Neural cell (in vitro differentiated cells): ENCODE results near the gene EIF2D. TPM values are rescaled to one million over a fixed set of nuclear protein-coding genes. Genes with fewer than 3 reads are reported as not detected.

Experiments used
- H2AFZ ChIP-seq: fragments of 200-600, 300-800 bp; sonication (generic), shearing (Covaris generic); 2 replicates; pipeline ENCODE4 v1.6.0; 2014; ENCODE audit warnings: low read depth, mild to moderate bottlenecking, antibody characterized with exemption, low read length, moderate library complexity
- H3F3A ChIP-seq: fragments of 200-600 bp; shearing (Covaris generic); 2 replicates; pipeline ENCODE4 v1.6.1; 2016; ENCODE audit warnings: mild to moderate bottlenecking, moderate library complexity, mixed read lengths, antibody characterized with exemption, low read length; ENCODE audit not compliant: insufficient read depth, poor library complexity, severe bottlenecking
- H3K27ac ChIP-seq: fragments of 200-600, 300-800 bp; sonication (generic), shearing (Covaris generic); 2 replicates; pipeline ENCODE4 v1.5.1; 2014; ENCODE audit warnings: mild to moderate bottlenecking, low read length, moderate library complexity
- H3K27me3 ChIP-seq: fragments of 300-800, 200-600 bp; sonication (generic), shearing (Covaris generic); 2 replicates; pipeline ENCODE4 v1.6.0; 2014; ENCODE audit warnings: mild to moderate bottlenecking, low read depth, low read length, moderate library complexity; ENCODE audit not compliant: insufficient read depth
- H3K36me3 ChIP-seq: fragments of 300-800, 200-600 bp; sonication (generic), shearing (Covaris generic); 2 replicates; pipeline ENCODE4 v1.5.1; 2014; ENCODE audit warnings: mild to moderate bottlenecking, antibody characterized with exemption, low read length, moderate library complexity; ENCODE audit not compliant: insufficient read depth
- H3K4me2 ChIP-seq: fragments of 300-800, 200-600 bp; sonication (generic), shearing (Covaris generic); 2 replicates; pipeline ENCODE4 v1.6.0; 2014; ENCODE audit warnings: mild to moderate bottlenecking, low read length
- H3K4me3 ChIP-seq: fragments of 300-800, 200-600 bp; sonication (generic), shearing (Covaris generic); 2 replicates; pipeline ENCODE4 v1.5.1; 2014; ENCODE audit warnings: mild to moderate bottlenecking, low read length, moderate library complexity
- H3K79me2 ChIP-seq: fragments of 200-600 bp; shearing (Covaris generic); replicated peaks from 2 replicates; pipeline ENCODE4 v1.6.0; 2014; ENCODE audit warnings: mild to moderate bottlenecking, low read length, moderate library complexity; ENCODE audit not compliant: insufficient read depth
- H3K9ac ChIP-seq: fragments of 300-800, 200-600 bp; sonication (generic), shearing (Covaris generic); 2 replicates; pipeline ENCODE4 v1.6.1; 2016; ENCODE audit warnings: mild to moderate bottlenecking, low read length, mixed read lengths
- H3K9me2 ChIP-seq: fragments of 200-600 bp; shearing (Covaris generic); 2 replicates; pipeline ENCODE4 v1.6.1; 2016; ENCODE audit warnings: mild to moderate bottlenecking, low read length, mixed read lengths; ENCODE audit not compliant: insufficient read depth
- H3K9me3 ChIP-seq: fragments of 200-600, 300-800 bp; sonication (generic), shearing (Covaris generic); 2 replicates; pipeline ENCODE4 v1.6.1; 2016; ENCODE audit warnings: mild to moderate bottlenecking, mixed run types, low read length, moderate library complexity, mixed read lengths
- H4K20me1 ChIP-seq: fragments of 200-600 bp; shearing (Covaris generic); 2 replicates; pipeline ENCODE4 v1.6.1; 2016; ENCODE audit warnings: mild to moderate bottlenecking, mixed run types; ENCODE audit not compliant: insufficient read depth
- EP300 ChIP-seq: fragments of 450-650 bp; conservative IDR thresholded peaks from 2 replicates; pipeline ENCODE4 v1.6.1; 2014; ENCODE audit warnings: antibody characterized with exemption, mild to moderate bottlenecking, moderate library complexity; ENCODE audit not compliant: poor library complexity, severe bottlenecking
- EZH2 ChIP-seq: fragments of 200-600, 300-800 bp; shearing (Covaris generic), sonication (generic); IDR thresholded peaks from 2 replicates; pipeline ENCODE4 v1.6.1; 2014; ENCODE audit warnings: antibody characterized with exemption, low read length, borderline replicate concordance, mild to moderate bottlenecking; ENCODE audit not compliant: insufficient read depth, poor library complexity, severe bottlenecking
- MXI1 ChIP-seq: fragments of 450-650 bp; conservative IDR thresholded peaks from 2 replicates; pipeline ENCODE4 v1.6.1; 2014; ENCODE audit warnings: antibody characterized with exemption, mild to moderate bottlenecking; ENCODE audit not compliant: poor library complexity, severe bottlenecking
- POLR2AphosphoS5 ChIP-seq: IDR thresholded peaks from 2 replicates; pipeline ENCODE4 v1.6.1; 2012
- RAD21 ChIP-seq: fragments of 450-650 bp; conservative IDR thresholded peaks from 2 replicates; pipeline ENCODE4 v1.6.1; 2014; ENCODE audit warnings: antibody characterized with exemption, mild to moderate bottlenecking, moderate library complexity
- SMC3 ChIP-seq: fragments of 450-650 bp; conservative IDR thresholded peaks from 2 replicates; pipeline ENCODE4 v1.6.1; 2014; ENCODE audit warnings: antibody characterized with exemption, mild to moderate bottlenecking, moderate library complexity; ENCODE audit not compliant: poor library complexity
- TAF1 ChIP-seq: IDR thresholded peaks from 2 replicates; pipeline ENCODE4 v1.6.1; 2012; ENCODE audit warnings: low read depth
- polyA plus RNA-seq: library from polyadenylated mRNA; depleted of rRNA; stranded (reverse); fragments of >200 nt; gene quantifications from 2 replicates; pipeline ENCODE4 v1.2.3, GENCODE V29; 2014
- TF ChIP-seq, protein P1 (sequence below): fragments of 450-650 bp; IDR thresholded peaks from 2 replicates; pipeline ENCODE4 v1.5.1; 2014; ENCODE audit warnings: antibody characterized with exemption, mild to moderate bottlenecking, moderate library complexity; ENCODE audit not compliant: poor library complexity, severe bottlenecking
- TF ChIP-seq, protein P2 (sequence below): IDR thresholded peaks from 2 replicates; pipeline ENCODE4 v1.6.1; 2012; ENCODE audit warnings: borderline replicate concordance

Gene EIF2D
- polyA plus RNA-seq, 1 donor from 2014 or later: 37.1 TPM

DNA sequence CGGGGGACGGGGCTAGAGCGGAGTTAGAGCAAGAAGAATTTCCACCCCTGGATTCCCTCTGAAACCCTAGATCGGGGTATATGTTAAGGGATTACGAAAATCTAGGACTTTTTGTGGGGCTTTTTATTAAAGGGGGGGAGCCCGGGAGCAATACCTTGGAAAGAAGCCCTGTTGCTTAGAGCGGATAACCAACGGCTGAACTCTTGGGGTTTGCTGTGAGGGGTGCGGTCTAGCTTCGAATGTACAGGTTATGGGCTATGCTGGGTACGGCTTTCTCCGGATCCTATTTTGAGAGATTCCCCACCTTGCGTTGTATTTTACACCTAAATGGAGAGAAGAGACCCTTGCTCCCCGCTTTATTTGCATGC is 23.7 kb upstream of the EIF2D start:
- Histone ChIP-seq H3K36me3 (no peaks in the 10 kb centered on the region), H3K27ac (no peak overlapping the region), H3K4me2 (peak overlapping the region; percentile 70)

DNA sequence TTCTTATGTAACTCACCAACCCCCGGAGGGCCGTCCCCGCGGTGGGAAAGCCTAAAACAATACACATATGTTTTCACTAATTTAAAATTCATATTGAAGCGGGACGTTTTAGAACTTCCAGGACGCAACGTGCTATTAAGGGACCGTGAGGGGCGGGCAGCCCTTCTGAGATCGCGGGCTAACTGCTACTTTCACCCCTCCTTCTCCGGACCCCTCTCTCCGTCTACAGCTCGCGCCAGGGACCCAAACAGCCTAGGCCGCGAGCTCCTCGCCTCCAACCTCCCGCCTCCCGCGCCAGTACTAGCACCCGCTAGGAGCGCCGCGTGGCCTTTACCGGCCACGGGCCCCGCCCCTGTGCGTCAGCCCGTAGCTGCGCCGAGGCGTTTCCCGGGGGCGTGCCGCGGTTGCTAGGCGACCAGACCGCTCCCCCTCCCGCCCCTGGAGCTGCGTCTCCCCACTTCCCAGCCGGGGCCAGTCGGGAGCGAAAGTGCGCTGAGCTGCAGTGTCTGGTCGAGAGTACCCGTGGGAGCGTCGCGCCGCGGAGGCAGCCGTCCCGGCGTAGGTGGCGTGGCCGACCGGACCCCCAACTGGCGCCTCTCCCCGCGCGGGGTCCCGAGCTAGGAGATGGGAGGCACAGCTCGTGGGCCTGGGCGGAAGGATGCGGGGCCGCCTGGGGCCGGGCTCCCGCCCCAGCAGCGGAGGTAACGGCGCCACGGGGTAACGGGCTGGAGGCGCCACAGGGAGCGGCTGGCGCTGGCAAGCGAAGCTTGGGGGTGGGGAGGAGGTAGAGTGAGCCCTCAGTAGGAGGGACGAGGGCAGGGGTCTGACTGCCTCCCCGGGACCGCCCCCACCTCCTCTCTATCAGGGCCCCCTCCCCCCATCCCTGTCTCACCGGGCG is 23.1 kb upstream of the EIF2D start, which contains the start of gene DYRK3:
DYRK3 (plus strand) TSS at position 457 of the 898 bp plus-strand sequence; CDS start at position 625, 168 bp downstream.
- Histone ChIP-seq H3K9ac (peak within 1 kb of the TSS; percentile 63), H3F3A (no peaks in the 10 kb centered on the region), H3K79me2 (peaks cover 4% of the 10 kb centered on the region), H2AFZ (peak within 1 kb of the TSS; percentile 41), H3K36me3 (no peaks in the 10 kb centered on the region), H3K27me3 (no peaks in the 10 kb centered on the region), H3K4me3 (peak within 1 kb of the TSS; percentile 96), H4K20me1 (no peaks in the 10 kb centered on the region), H3K9me3 (no peaks in the 10 kb centered on the region), H3K9me2 (no peaks in the 10 kb centered on the region), H3K27ac (no peak within 1 kb of the TSS), H3K4me2 (peak within 1 kb of the TSS; percentile 70)
- TF ChIP-seq TAF1: no peak
- no peak for TF ChIP-seq RAD21
- peak; percentile 72 for TF ChIP-seq POLR2AphosphoS5
- TF ChIP-seq, protein P1, sequence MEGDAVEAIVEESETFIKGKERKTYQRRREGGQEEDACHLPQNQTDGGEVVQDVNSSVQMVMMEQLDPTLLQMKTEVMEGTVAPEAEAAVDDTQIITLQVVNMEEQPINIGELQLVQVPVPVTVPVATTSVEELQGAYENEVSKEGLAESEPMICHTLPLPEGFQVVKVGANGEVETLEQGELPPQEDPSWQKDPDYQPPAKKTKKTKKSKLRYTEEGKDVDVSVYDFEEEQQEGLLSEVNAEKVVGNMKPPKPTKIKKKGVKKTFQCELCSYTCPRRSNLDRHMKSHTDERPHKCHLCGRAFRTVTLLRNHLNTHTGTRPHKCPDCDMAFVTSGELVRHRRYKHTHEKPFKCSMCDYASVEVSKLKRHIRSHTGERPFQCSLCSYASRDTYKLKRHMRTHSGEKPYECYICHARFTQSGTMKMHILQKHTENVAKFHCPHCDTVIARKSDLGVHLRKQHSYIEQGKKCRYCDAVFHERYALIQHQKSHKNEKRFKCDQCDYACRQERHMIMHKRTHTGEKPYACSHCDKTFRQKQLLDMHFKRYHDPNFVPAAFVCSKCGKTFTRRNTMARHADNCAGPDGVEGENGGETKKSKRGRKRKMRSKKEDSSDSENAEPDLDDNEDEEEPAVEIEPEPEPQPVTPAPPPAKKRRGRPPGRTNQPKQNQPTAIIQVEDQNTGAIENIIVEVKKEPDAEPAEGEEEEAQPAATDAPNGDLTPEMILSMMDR: no peak
- TF ChIP-seq EP300: no peak
- TF ChIP-seq SMC3: no peak
- TF ChIP-seq, protein P2, sequence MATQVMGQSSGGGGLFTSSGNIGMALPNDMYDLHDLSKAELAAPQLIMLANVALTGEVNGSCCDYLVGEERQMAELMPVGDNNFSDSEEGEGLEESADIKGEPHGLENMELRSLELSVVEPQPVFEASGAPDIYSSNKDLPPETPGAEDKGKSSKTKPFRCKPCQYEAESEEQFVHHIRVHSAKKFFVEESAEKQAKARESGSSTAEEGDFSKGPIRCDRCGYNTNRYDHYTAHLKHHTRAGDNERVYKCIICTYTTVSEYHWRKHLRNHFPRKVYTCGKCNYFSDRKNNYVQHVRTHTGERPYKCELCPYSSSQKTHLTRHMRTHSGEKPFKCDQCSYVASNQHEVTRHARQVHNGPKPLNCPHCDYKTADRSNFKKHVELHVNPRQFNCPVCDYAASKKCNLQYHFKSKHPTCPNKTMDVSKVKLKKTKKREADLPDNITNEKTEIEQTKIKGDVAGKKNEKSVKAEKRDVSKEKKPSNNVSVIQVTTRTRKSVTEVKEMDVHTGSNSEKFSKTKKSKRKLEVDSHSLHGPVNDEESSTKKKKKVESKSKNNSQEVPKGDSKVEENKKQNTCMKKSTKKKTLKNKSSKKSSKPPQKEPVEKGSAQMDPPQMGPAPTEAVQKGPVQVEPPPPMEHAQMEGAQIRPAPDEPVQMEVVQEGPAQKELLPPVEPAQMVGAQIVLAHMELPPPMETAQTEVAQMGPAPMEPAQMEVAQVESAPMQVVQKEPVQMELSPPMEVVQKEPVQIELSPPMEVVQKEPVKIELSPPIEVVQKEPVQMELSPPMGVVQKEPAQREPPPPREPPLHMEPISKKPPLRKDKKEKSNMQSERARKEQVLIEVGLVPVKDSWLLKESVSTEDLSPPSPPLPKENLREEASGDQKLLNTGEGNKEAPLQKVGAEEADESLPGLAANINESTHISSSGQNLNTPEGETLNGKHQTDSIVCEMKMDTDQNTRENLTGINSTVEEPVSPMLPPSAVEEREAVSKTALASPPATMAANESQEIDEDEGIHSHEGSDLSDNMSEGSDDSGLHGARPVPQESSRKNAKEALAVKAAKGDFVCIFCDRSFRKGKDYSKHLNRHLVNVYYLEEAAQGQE: peak; percentile 45
- TF ChIP-seq MXI1: peak; percentile 79

More for the DNA sequence above, 23.7 kb upstream of the EIF2D start:
- H4K20me1 ChIP-seq: no peaks in the 10 kb centered on the region
- TF ChIP-seq MXI1 (no peak), EZH2 (no peak), RAD21 (no peak), SMC3 (no peak), TAF1 (no peak), POLR2AphosphoS5 (no peak), EP300 (no peak)
- TF ChIP-seq, protein P1: no peak
- TF ChIP-seq, protein P2: no peak
- H3K9me3 ChIP-seq: no peaks in the 10 kb centered on the region
- no peaks in the 10 kb centered on the region for H3K9me2 ChIP-seq
- no peaks in the 10 kb centered on the region for H3K27me3 ChIP-seq
- no peaks in the 10 kb centered on the region for H3F3A ChIP-seq
- peaks cover 4% of the 10 kb centered on the region for H3K79me2 ChIP-seq
- H3K4me3 ChIP-seq: peak overlapping the region; percentile 96
- peak overlapping the region; percentile 41 for H2AFZ ChIP-seq
- peak overlapping the region; percentile 63 for H3K9ac ChIP-seq
